VCaP (cell line): ENCODE measurements around the gene XRRA1.

ENCODE experiments used
- H3K27ac ChIP-seq: fragments of 450-650 bp; 2 replicates; pipeline ENCODE4 v1.5.1; 2017
- CTCF ChIP-seq: fragments of 450-650 bp; conservative IDR thresholded peaks from 2 replicates; pipeline ENCODE4 v1.5.1; 2017; ENCODE audit warnings: mild to moderate bottlenecking, moderate library complexity

XRRA1 gene

GRCh38 chr11:74853223-74853622 lies 95.7 kb downstream of the XRRA1 start:
- TF ChIP-seq CTCF, result no peak
- H3K27ac ChIP-seq, result no peak overlapping the region

- H3K27ac ChIP-seq, result no peak overlapping the region
- TF ChIP-seq CTCF, result no peak
These were observed 99.1 kb downstream of the XRRA1 start for GRCh38 chr11:74849525-74850391.

GRCh38 chr11:74847895-74848294 lies 101.0 kb downstream of the XRRA1 start:
- no peak for TF ChIP-seq CTCF
- no peak overlapping the region for H3K27ac ChIP-seq

- no peak for TF ChIP-seq CTCF
- no peak overlapping the region for H3K27ac ChIP-seq
These were observed 101.5 kb downstream of the XRRA1 start for GRCh38 chr11:74847395-74847794.

- H3K27ac ChIP-seq, result no peak overlapping the region
- no peak for TF ChIP-seq CTCF
These were observed 102.1 kb downstream of the XRRA1 start for GRCh38 chr11:74846770-74847169.

GRCh38 chr11:74845978-74846517 lies 102.8 kb downstream of the XRRA1 start:
- TF ChIP-seq CTCF, result no peak
- no peak overlapping the region for H3K27ac ChIP-seq

GRCh38 chr11:74844865-74845264 lies 104.0 kb downstream of the XRRA1 start:
- no peak for TF ChIP-seq CTCF
- H3K27ac ChIP-seq, result no peak overlapping the region
